NK-92 (cell line): ENCODE measurements around the gene TSSK3.
"Not testable (repeated sequence)": the region's sequence is repeated elsewhere in the genome, so short reads cannot be mapped to it uniquely, and the experiment has no call there.

Source experiments
- DNase-seq: peaks from one replicate; lab custom pipeline; 2025; ENCODE audit not compliant: unreplicated experiment; lab: John Stamatoyannopoulos, UW

Gene TSSK3

DNA sequence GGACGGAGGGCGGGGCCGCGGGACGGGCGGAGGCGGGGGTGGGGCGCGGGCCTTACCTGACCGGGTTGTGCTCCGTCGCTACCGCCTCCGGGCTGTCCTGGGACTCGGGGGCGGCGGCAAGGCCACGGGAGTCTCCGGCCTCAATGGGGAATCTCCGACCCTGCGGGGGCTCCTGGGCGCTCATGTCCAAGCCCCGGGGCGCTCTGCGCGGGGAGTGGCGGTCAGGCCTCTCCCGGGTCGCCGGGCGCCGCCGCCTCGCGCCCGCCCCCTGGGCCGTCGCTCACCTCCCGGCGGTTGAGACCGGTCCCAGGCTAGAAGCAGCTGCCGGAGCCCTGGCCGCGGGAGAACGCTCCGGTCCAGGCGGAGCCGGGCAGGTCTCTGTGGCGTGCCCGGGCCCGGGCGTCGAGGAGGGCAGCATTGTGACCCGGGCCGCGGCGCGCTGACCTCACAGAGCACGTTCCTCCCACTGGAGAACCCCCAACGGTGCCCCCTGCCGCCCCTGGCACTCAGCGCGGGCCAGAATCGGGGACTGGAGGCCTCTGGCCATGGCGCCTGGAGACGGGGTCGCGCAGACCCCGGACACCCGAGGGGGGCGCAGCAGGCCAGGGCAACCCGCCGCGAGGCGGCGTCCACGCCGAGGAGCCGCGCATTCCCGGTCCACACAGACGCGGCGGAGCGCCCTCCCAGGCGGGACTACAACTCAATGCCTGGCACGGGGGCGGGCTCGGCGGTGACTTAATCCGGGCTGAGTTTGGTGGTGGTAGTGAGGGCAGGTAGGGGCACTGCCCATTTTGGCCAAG lies 465 bp upstream of the TSSK3 start:
- DNase-seq: no peak

DNA sequence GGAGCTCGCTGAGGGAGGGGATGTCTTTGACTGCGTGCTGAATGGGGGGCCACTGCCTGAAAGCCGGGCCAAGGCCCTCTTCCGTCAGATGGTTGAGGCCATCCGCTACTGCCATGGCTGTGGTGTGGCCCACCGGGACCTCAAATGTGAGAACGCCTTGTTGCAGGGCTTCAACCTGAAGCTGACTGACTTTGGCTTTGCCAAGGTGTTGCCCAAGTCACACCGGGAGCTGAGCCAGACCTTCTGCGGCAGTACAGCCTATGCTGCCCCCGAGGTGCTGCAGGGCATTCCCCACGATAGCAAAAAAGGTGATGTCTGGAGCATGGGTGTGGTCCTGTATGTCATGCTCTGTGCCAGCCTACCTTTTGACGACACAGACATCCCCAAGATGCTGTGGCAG lies 1.4 kb downstream of the TSSK3 start:
- DNase-seq: no peak

DNA sequence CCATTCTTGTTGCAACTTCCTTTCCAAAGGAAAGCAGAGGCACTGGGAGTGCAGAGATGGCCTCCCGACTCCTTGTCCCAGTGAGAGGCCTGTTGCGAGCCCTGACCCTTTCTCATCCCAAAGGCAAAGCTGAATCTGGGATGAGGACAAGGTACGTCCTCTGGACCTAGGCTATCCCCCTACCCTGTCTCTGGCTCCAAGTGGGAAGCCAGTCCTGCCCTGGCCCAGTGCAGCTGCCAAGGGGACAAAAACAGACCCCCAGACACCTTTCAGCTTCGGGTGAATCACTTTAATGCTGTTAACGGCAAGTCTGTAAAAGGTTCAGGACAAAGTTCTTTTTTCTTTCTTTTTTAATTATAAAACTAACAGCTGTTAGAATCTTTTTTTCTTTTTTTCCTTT lies 2.5 kb downstream of the TSSK3 start:
- no peak for DNase-seq

DNA sequence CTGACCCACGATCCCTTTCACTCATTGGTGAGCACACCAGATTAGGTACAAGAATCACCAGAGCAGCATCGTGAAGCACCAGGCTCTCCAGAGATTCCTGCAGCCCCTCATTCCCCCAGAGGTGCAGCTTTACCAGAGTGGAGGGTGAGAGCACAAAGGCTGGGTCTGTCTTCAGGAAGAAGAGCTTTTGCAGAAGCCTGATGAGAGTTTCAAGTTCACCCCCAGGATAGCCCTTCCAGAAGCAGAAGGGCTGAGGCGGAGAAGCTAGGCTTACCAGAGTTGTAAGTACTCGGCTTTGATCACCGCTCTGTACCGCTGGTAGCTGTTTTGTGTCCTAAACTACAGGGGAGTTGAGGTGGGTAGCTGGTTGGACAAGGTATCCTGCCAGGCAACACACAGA lies 3.1 kb downstream of the TSSK3 start:
- no peak for DNase-seq

DNA sequence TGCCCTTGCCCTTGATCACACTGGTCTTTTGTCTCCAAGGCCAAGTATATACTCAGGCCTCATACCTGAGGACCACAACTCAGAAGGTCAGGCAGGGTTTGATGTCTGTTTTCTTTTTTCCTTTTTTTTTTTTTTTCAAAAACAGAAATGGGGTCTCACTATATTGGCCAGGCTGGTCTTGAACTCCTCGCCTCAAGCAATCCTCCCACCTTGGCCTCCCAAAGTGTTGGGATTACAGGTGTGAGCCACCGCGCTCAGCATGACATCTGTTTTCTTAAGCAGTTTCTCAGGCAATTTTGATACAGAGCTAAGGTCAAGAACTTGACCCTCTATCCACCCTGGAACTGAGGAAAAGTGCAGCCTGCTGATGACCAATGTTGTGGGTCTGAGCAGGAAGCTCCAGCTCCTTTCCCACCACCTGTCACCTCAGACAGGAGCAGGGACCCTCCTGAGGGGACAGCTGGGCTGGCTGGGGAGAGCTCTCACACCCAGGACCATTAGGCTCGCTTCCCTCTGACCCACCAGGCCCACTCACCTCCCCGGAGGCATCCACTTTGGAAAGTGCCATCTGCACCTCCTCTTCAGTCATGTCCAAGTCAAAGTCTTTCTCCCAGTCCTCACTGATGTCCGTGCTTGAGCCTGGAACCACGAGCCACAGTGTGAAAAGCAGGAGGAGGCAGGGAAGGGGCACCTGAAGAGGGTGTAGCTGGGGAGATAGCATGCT lies 5.7 kb downstream of the TSSK3 start:
- DNase-seq: no peak

DNA sequence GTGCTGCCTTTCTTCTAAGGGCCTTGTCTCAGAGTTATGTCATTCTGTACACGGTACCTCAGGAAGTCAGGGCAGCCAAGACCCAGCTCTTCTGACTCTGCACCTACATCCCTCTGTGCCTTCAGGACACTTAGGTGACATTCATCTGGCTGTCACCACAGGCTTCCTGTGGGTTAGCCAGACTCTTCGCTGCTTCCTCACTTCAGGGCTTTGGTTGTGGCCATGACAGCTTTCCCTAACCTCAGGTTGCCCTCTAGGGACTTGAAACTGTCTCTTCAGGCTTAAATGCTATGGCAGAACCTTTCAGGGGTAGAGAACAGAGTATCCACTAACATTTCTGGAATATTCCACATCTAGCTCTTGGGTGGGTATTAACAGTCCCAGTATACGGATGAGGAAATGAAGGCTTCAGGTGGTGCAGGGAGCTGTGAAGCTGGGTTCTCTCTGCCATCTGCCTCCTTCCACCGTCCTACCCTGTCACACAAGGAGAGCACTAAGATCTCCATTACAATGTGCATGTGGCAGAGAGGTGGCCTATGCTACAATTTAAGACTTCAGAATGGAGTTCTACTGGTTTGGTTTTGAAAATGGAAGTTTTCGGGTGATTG lies 9.9 kb downstream of the TSSK3 start:
- DNase-seq: no peak

DNA sequence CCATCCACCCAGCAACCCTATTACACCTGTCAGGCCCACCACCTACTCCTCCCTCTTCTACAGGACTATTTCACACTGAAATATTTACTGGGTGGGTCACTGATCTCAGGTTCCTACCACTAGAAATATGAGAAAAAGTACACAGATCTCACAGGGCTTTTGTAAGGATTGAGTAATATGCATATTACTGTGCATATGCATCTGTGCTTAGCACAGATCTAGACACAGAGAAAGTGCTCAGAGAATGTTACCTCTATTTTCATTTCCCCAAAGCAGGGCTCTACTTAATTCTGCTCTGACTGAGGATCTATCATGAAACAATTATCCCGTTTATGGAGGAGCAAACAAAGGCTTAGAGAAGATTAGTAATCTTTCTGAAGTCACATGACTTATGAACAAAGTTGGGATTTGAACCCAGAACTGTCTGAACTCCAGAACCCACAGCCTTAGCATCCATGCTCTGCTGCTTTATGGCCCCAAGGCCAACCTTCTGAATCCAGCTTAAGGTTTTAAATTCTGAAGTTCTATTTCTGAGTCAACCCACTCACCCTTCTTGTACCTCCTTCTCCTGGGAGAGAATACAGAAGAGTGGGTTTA lies 11.8 kb downstream of the TSSK3 start:
- no peak for DNase-seq

DNA sequence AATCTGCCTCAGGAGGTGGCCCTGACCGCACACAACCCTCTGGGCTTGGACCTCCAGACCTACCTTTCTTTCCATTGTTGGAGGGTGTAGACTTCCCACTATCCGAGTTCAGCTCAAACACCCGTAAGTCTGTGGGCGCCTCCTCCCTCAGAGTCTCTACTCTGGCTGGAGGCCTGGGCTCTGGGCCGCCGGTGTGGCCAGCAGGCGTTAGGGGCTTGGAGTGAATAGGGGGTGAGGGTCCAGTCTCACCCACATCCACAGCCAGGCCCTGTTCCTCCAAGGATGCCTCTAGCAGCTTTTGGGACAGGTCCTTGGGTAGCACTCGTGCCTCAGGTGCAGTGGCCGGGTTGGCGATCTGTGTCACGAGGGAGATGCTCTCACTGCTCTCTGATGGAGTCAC lies 13.9 kb downstream of the TSSK3 start:
- DNase-seq: no peak

DNA sequence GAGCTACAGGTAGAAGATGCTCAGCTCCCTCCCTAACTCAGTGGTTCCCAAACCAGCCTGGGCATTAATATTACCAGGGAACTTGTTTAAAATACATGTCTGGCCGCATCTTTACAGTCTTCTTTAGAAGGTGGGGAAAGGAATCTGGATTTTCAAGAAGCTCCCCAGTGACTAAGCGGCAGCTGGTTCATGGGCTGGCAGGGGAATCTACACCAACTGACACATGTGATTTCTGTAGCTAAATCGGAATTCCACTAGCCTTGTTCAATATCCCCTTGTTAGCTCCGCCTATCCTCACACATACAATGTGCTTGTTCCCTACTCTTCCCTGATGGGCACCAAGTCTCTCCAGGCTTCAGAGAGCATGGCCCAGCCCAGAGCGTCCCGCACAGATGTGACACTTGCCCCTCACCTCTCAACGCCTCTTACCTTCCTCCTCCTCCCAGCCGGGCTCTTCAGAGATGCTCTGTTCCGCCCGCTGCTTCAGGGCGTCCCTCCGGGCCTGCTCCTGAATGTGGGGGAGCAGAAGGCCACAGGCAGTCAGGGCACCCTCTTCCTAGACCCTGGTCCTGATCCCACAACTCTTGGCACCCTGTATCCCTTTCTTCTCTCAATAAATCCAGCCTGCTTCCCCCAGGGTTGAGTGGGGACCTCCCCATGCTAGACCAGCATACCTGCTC lies 15.3 kb downstream of the TSSK3 start:
- no peak for DNase-seq

DNA sequence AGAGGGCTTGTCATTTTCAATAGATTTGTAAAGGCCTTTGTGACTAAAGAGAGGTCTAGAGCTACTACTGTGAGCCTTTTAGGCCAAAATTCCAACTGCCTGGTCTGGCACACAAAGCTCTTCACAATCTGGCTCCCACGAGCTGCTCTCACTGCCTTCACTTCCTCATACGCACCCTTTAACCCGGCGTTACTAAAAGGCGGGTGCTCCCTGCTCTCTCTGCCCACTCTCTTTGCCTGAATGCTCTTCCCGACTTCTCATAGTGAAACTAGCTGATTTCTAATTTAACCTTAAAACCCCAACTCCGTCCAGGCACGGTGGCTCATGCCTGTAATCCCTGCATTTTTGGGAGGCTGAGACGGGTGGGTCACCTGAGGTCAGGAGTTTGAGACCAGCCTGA lies 17.7 kb downstream of the TSSK3 start:
- DNase-seq: no peak

DNA sequence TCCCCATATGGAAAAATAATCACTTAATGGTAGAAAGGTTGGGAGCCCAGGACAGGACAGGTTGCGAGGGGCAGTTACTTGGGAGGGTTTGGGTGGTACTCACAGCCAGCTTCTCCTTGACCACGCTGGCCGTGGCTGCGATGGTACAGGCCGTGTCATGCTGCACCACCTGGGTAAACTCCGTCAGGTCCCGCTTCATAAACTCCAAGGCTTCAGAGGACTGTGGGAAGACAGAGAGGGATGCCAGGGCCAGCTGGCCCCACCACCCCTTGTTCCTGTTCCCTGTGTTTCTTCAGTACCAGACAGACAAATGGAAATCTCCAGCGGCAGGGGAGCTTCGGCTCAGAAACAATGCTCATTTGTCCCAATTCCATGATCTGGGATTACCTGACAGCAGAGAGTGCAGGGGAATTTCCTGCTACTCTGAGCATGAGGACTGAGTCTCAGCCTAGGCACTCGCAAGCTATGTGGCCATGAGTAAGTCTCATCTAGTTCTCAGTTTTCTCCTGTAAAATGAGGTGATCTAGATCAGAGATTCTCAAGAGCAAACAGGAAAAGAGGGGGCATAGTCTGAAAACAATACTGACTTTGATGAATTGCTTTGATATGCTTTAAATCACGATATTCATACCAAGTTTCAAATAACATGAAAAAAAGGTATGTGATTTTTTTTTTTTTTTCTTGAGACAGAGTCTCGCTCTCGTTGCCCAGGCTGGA lies 24.5 kb downstream of the TSSK3 start:
- no peak for DNase-seq

DNA sequence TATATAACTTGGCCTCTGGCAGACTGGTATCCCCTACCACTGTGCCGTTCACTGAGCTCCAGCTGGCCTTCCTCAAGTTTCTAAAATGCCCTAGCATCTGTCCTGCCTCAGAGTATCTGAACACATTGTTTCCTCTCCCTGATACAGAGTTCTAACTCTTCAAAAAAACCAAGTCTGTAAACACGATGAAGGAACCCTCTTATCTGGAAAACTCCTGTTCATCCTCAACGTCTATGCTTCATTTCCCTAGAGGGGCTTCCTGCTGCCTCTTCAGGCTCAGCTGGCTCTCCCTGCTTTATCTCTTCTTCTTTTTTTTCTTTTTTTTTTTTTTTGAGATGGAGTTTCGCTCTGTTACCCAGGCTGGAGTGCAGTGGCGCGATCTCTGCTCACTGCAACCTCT lies 26.3 kb downstream of the TSSK3 start:
- no peak for DNase-seq

DNA sequence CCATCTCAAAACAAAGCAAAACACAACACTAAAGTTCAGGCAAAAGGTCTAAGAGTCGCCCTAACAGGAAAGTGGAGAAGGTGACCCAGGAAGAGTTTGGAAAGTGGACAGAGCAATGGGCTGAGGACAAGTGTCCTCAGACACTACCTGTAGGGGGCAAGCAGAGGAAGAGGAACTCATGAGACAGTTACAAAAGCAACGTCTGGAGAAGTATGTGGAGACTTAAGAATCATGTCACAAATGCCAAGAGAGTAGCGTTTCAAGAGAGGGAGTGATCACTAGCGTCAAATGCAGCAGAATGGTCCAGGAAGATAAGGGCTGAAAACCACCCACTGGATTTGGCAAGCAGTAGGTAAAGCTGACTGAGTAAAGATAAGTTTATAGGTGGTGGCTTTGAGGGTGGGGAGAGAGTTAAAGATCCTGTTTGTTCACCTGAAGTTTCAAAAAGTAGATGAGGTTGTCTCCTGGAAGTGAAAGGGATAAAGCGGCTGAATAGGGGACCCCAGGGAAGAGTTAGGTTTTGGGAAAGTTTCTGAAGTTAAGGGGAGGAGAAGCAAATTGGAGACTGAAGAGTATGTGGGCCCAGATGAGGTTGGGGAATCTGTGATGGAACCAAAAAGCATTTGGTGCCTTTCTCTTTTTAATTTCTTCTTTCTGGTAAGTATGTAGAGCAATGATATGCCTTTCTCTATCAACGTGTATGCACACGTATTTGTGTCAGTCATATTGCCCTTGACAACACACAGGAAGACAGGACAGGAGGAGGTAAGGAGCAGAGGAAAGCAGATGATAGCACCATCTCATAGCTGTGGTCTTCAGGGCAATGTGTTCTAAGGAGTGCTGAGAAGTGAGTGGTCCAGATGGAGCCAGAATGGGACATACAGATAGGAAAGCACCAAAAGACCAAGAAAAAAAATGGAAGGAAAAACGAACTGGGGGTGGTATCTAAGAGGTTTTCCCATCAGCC lies 28.8 kb downstream of the TSSK3 start:
- no peak for DNase-seq

DNA sequence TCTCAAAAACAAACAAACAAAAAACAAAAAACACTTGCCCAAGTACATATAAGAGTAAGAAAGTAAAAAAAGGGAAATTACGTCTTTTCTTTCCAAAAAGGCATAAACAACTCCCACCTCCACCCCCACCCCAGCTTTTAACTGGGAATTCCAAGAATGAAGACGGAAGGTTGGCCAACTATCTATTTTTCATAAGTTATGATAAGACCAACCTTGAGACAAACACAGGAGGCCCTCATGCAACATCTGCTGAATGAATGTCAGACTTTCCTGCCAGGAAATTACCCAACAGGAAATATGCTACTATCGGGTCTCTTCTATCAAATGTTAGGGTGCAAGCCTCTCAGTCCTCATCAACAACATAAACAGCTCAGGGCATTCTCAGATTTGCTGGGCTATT lies 30.0 kb downstream of the TSSK3 start:
- DNase-seq: no peak

DNA sequence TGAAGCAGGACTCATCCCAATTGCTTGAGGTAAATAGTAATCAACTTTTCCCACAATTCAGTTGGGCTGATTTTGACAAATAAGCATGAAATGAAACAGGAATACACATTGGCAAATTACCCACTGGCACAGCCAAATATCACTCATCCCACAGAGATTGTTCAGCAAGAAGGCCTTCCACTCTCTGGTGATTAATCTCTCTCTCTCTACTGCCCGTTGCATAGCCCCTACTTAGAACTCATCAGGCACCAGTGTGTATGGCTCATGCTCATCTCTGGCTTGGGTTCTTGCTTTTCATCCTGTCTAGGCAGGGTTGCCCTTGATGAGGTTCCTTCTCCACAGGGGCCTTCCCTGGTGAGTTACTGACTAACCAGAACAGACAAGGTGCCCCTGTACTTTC lies 30.8 kb downstream of the TSSK3 start:
- no peak for DNase-seq

DNA sequence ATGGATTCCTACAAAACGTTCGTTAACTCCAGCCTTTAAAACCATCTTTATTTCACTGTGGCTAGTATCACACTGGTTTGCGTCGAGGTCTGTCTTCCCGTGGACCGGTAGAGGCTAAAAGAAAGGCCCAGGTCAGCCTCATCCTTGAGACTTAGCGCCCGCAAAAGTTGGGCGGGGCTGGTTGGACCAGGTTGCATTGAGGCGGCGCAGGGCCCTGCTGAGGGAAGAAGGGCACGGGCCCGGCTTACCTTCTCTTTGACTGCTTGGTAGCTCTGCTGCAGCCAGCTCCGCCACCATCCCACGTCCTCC lies 31.4 kb downstream of the TSSK3 start:
- DNase-seq: no peak

DNA sequence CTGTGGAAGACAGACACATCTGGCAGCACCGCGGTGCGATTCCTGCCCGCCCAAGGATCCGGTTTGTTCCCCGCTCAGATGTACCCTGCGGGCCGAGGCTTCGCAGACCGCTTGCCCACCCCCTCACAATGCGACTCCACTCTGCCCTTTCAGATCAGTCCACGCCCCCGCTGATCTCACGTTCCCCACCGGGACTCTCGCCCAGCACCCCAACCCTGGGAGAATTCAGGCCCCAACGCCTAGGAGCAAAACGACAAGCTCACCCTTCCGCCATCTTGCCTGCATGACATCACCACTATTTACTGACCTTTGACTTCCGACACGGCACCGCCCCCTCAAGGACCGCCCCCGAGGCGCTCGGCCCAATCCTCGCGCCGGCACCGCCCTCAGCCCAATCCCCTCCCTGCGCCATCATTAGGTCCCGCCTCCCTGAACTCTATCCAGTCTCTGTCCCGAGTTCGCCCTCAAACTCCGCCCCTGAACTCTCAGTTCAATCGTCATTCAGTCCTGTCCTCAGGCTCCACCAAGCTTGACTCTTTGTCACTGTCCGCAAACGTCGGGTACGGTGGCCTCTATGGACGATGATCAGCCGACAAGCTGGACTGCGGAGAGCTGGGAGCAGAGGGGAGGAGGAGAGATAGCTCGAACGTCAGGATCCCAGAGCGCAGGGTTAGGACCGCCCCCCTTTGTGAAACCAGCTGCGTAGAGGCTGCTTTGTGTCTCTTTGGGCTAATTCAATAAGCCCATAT lies 32.0 kb downstream of the TSSK3 start, which contains the start of gene BSDC1:
TSS of gene BSDC1 (minus strand) at position 301 of the 749 bp plus-strand sequence. CDS start at position 274, 27 bp downstream.
- DNase-seq: peak; percentile 79

DNA sequence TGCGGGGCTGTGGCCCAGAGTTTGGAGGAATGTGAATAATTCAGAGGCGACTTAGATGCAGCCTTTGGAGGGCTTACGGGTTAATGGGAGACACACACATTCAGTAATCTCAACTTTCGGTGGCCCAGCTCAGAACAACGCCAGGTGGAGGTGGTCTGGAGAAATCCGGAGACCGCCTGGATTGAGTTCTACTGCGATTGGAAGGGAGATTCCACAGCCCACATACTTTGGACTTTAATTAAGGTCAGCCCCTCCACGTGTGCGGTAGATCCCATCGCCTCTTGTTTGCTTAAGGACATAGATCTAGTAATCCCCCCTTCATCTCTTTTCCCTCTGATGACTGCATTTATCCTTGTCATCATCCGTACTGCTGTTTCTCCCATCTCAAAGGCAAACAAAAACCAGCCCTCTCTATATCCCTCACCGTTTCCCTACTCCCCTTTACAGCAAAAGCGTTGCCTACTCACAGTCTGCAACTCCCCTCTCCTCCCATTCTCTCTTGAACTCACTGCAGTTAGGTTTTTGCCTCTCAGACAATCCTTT lies 32.6 kb downstream of the TSSK3 start:
- DNase-seq: no peak

DNA sequence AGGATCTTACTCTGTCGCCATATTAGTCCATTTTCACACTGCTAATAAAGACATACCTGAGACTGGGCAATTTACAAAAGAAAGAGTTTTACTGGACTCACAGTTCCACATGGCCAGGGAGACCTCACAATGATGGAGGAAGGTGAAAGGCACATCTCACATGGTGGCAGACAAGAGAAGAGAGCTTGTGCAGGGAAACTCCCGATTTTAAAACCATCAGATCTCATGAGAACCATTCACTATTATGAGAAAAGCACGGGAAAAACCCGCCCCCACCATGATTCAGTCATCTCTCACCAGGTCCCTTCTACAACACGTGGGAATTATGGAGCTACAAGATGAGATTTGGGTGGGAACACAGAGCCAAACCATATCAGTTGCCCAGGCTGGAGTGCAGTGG lies 34.2 kb downstream of the TSSK3 start:
- not testable (repeated sequence) for DNase-seq
